H1 (cell line): Measurements from ENCODE around the gene TAGLN3. TPM values are rescaled to one million over a fixed set of nuclear protein-coding genes. Genes with fewer than 3 reads are reported as not detected.

ENCODE experiments used
- CTCF ChIA-PET: fragments of 300-600 bp; sonication (Branson Sonifier 250); formaldehyde crosslinking; loops from one replicate; lab custom pipeline; 2021; ENCODE audit not compliant: partially characterized antibody; lab: Charles Lee
- POLR2A ChIA-PET: fragments of 300-600 bp; sonication (Branson Sonifier 250); formaldehyde crosslinking; loops from one replicate; lab custom pipeline; 2021; ENCODE audit warnings: inconsistent platforms; ENCODE audit not compliant: partially characterized antibody; lab: Charles Lee
- DNase-seq, 2 experiments: peaks; one replicate each; pipeline versions ENCODE4 v3.0.0 to v3.0.0-alpha.2; 2010 to 2022; ENCODE audit warnings: low spot score in 2 of 2, low read depth in 1 of 2, mixed read lengths in 1 of 2
- FAIRE-seq: peaks from 2 replicates; lab custom pipeline; 2011; peaks lifted over from hg19 to GRCh38; lab: Jason Lieb, UNC
- H2AFZ ChIP-seq: 2 replicates; pipeline ENCODE4 v1.8.1; 2012; ENCODE audit warnings: low read length, inconsistent platforms
- H2AK5ac ChIP-seq: 2 replicates; pipeline ENCODE4 v1.6.1; 2013; ENCODE audit warnings: low read depth, low read length
- H2BK120ac ChIP-seq: replicated peaks from 2 replicates; pipeline ENCODE3; 2013; ENCODE audit warnings: low read depth, low read length, inconsistent platforms
- H2BK12ac ChIP-seq: 2 replicates; pipeline ENCODE4 v1.6.1; 2013; ENCODE audit warnings: low read depth, low read length
- H2BK15ac ChIP-seq: 2 replicates; pipeline ENCODE4 v1.6.1; 2013; ENCODE audit warnings: low read length
- H2BK20ac ChIP-seq: 2 replicates; pipeline ENCODE4 v1.6.1; 2013; ENCODE audit warnings: low read length
- H2BK5ac ChIP-seq: 2 replicates; pipeline ENCODE4 v1.6.1; 2013; ENCODE audit warnings: low read depth, low read length
- H3K14ac ChIP-seq: 2 replicates; pipeline ENCODE4 v1.6.1; 2013; ENCODE audit warnings: inconsistent platforms; ENCODE audit not compliant: insufficient read length
- H3K18ac ChIP-seq: 2 replicates; pipeline ENCODE4 v1.6.1; 2013; ENCODE audit warnings: low read length; ENCODE audit errors: extremely low read depth
- H3K23ac ChIP-seq: 2 replicates; pipeline ENCODE4 v1.6.1; 2013; ENCODE audit warnings: inconsistent platforms; ENCODE audit not compliant: insufficient read length
- H3K23me2 ChIP-seq: 2 replicates; pipeline ENCODE4 v1.6.1; 2013; ENCODE audit warnings: low read depth, low read length
- H3K27ac ChIP-seq: 2 replicates; pipeline ENCODE4 v1.6.1; 2011; ENCODE audit warnings: low read depth, low read length, inconsistent platforms
- H3K27me3 ChIP-seq, 4 experiments: replicated peaks in 1 of 4; 1 replicate in 1 of 4; 2 replicates in 3 of 4; pipeline versions ENCODE4 v1.6.1 to v1.8.1; 2011 to 2013; ENCODE audit warnings: low read length in 3 of 4, mild to moderate bottlenecking in 3 of 4, inconsistent platforms in 2 of 4, mixed read lengths in 2 of 4, moderate library complexity in 1 of 4; ENCODE audit not compliant: control insufficient read depth in 3 of 4, insufficient read depth in 3 of 4; ENCODE audit errors: extremely low read depth in 1 of 4
- H3K36me3 ChIP-seq, 4 experiments: 2 replicates each; pipeline versions ENCODE4 v1.6.1 to v1.8.1; 2011 to 2013; ENCODE audit warnings: mild to moderate bottlenecking in 4 of 4, low read length in 3 of 4, moderate library complexity in 2 of 4, control low read depth in 1 of 4, inconsistent platforms in 1 of 4; ENCODE audit not compliant: insufficient read depth in 4 of 4, control insufficient read depth in 2 of 4
- H3K4ac ChIP-seq: replicated peaks from 2 replicates; pipeline ENCODE3; 2013; ENCODE audit warnings: low read length, low read depth, mixed read lengths, inconsistent platforms; ENCODE audit not compliant: insufficient read length
- H3K4me1 ChIP-seq, 4 experiments: replicated peaks in 1 of 4; 1 replicate in 1 of 4; 2 replicates in 3 of 4; pipeline versions ENCODE4 v1.6.1 to v1.8.1; 2011 to 2013; ENCODE audit warnings: low read length in 3 of 4, inconsistent platforms in 2 of 4, mixed read lengths in 1 of 4; ENCODE audit not compliant: insufficient read depth in 4 of 4, control insufficient read depth in 3 of 4
- H3K4me2 ChIP-seq, 2 experiments: 2 replicates each; pipeline versions ENCODE4 v1.6.1 to v1.8.1; 2011 to 2013; ENCODE audit warnings: low read depth in 2 of 2, low read length in 2 of 2, control low read depth in 1 of 2, inconsistent platforms in 1 of 2, mild to moderate bottlenecking in 1 of 2; ENCODE audit not compliant: insufficient read depth in 1 of 2
- H3K4me3 ChIP-seq, 4 experiments: fragments of 200-600, 300-600 bp in 1 of 4; sonication (generic), shearing (Covaris generic), sonication (Bioruptor Twin) in 1 of 4; 2 replicates each; pipeline versions ENCODE4 v1.5.1 to v1.8.1; 2011 to 2016; ENCODE audit warnings: low read length in 4 of 4, low read depth in 3 of 4, control low read depth in 2 of 4, inconsistent platforms in 2 of 4, mild to moderate bottlenecking in 2 of 4, mixed read lengths in 1 of 4, moderate library complexity in 1 of 4; ENCODE audit not compliant: insufficient read depth in 2 of 4; ENCODE audit errors: extremely low read depth in 1 of 4
- H3K56ac ChIP-seq: replicated peaks from 2 replicates; pipeline ENCODE3; 2013; ENCODE audit warnings: low read depth, mild to moderate bottlenecking, mixed read lengths, low read length, inconsistent platforms; ENCODE audit not compliant: insufficient read length
- H3K79me1 ChIP-seq: 2 replicates; pipeline ENCODE4 v1.6.1; 2013; ENCODE audit warnings: low read depth, low read length, control low read depth
- H3K79me2 ChIP-seq, 2 experiments: 2 replicates each; pipeline versions ENCODE4 v1.6.1 to v1.8.1; 2012 to 2013; ENCODE audit warnings: low read length in 2 of 2, mild to moderate bottlenecking in 2 of 2, inconsistent platforms in 1 of 2; ENCODE audit not compliant: insufficient read depth in 2 of 2, control insufficient read depth in 1 of 2
- H3K9ac ChIP-seq, 4 experiments: replicated peaks in 1 of 4; 1 replicate in 1 of 4; 2 replicates in 3 of 4; pipeline versions ENCODE4 v1.6.1 to v1.8.1; 2011 to 2013; ENCODE audit warnings: low read depth in 3 of 4, low read length in 3 of 4, control low read depth in 2 of 4, mild to moderate bottlenecking in 2 of 4, moderate library complexity in 2 of 4, inconsistent platforms in 1 of 4; ENCODE audit errors: extremely low read depth in 1 of 4
- H3K9me3 ChIP-seq, 2 experiments: 2 replicates each; pipeline versions ENCODE4 v1.6.1 to v1.8.1; 2012 to 2013; ENCODE audit warnings: mild to moderate bottlenecking in 2 of 2, moderate library complexity in 2 of 2, control low read depth in 1 of 2, inconsistent platforms in 1 of 2, low read depth in 1 of 2, low read length in 1 of 2, mixed read lengths in 1 of 2; ENCODE audit not compliant: insufficient read depth in 2 of 2
- H4K20me1 ChIP-seq, 2 experiments: replicated peaks in 1 of 2; 2 replicates each; pipeline versions ENCODE3 to v1.8.1; 2011 to 2013; ENCODE audit warnings: inconsistent platforms in 2 of 2, low read length in 2 of 2, mild to moderate bottlenecking in 1 of 2; ENCODE audit not compliant: insufficient read depth in 2 of 2, control insufficient read depth in 1 of 2
- H4K5ac ChIP-seq: 2 replicates; pipeline ENCODE4 v1.6.1; 2013; ENCODE audit warnings: low read length, low read depth, mixed read lengths, inconsistent platforms; ENCODE audit not compliant: insufficient read length
- H4K8ac ChIP-seq: 2 replicates; pipeline ENCODE4 v1.8.0; 2013; ENCODE audit warnings: mild to moderate bottlenecking, moderate library complexity, low read length, inconsistent platforms; ENCODE audit not compliant: insufficient read depth; ENCODE audit errors: extremely low read depth
- H4K91ac ChIP-seq: replicated peaks from 2 replicates; pipeline ENCODE3; 2013; ENCODE audit warnings: low read length, mixed read lengths, inconsistent platforms; ENCODE audit not compliant: insufficient read length
- CEBPB ChIP-seq: IDR thresholded peaks from 2 replicates; pipeline ENCODE4 v1.6.1; 2012; ENCODE audit warnings: low read depth, low read length
- HDAC6 ChIP-seq: IDR thresholded peaks from one replicate; pipeline ENCODE4 v1.7.1; 2012; ENCODE audit warnings: low read depth, mild to moderate bottlenecking, inconsistent platforms, low read length, moderate library complexity
- WGBS, 2 experiments: shearing (Covaris generic) in 1 of 2; methylation state at CpG; one replicate each; pipeline versions ENCODE4 v1.1.6 to v1.1.7; 2013 to 2015; ENCODE audit warnings: low lambda C conversion rate in 2 of 2, mixed read lengths in 2 of 2, inconsistent platforms in 1 of 2, low coverage in 1 of 2, missing lambda C conversion rate in 1 of 2; ENCODE audit not compliant: insufficient replicate concordance in 2 of 2, insufficient coverage in 1 of 2, insufficient read length in 1 of 2; ENCODE audit errors: extremely low coverage in 1 of 2, missing lambda C conversion rate in 1 of 2; 5-methylcytosine and 5-hydroxymethylcytosine counted together
- polyA plus RNA-seq, 7 experiments: library from polyadenylated mRNA; depleted of rRNA in 3 of 7; stranded (reverse) in 5 of 7; unstranded in 2 of 7; fragments of >200 nt in 5 of 7; fragments of 200-250 nt in 2 of 7; gene quantifications; 1 replicate in 5 of 7; 2 replicates in 1 of 7; 4 replicates in 1 of 7; pipeline versions ENCODE4 v1.2.1 to v1.2.3, GENCODE V29; 2011 to 2013; ENCODE audit warnings: missing spikeins in 2 of 7, mixed read lengths in 2 of 7
- total RNA-seq: library from RNA; stranded (reverse); fragmentation: NEBNext Ultra II Directional; extraction: Animal tissue kit (Norgen Biotek cat#: 25700); gene quantifications from 2 replicates; pipeline ENCODE4 v1.2.1, GENCODE V29; 2021

TAGLN3 gene
- total and polyA plus RNA-seq, 2 of the 8 experiments (the other 6 are each of a cell fraction or from before 2014, with no cell fraction given) = 6.3 to 7.5 TPM

DNA sequence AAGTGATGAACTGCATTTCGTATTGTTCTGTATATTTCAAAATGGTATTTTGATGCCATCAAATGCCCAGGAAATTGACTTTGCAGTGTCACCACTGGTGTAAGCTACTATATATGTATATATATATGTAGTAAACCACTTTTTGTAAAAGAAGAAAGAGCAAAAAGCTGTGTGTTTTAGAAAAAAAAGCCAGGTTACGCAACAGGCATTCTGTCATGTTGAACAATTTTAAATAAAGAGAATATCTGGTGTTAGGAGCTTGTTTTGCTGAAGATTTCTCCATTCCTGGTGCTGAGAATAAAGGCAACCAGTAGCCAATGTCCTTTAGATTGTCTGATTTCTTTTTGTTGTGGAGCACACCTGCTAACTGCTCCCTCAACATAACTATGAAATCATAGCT is 23.6 kb upstream of the TAGLN3 start:
- Histone ChIP-seq H2BK120ac (no peak overlapping the region), H2BK12ac (no peak overlapping the region), H2BK15ac (no peak overlapping the region), H3K9ac (no peak overlapping the region), H2BK20ac (no peak overlapping the region), H3K4me2 (no peak overlapping the region), H3K79me2 (peaks cover 0 to 8% of the 10 kb centered on the region in 2 experiments; a peak in 1 of 4 replicates)
- CTCF ChIA-PET = interaction anchor here (0.8 to 15.1 kb wide), 4 partner anchors 39 to 255 kb away, joined by 3 to 258 read pairs (median 4); no protein-coding TSS in a partner anchor
- peak; percentile 15; the same call in 1 of the 2 replicates for TF ChIP-seq CEBPB
- no peak for TF ChIP-seq HDAC6
- TF ChIP-seq, all 59 proteins: peak for 1
- Histone ChIP-seq H3K9me3 (no peaks in the 10 kb centered on the region), H3K18ac (no peak overlapping the region), H3K27me3 (no peaks in the 10 kb centered on the region), H2BK5ac (no peak overlapping the region), H3K23me2 (peaks cover 3% of the 10 kb centered on the region), H4K5ac (no peak overlapping the region), H3K23ac (no peak overlapping the region), H4K8ac (no peak overlapping the region), H2AK5ac (no peak overlapping the region), H3K36me3 (no peaks in the 10 kb centered on the region), H4K20me1 (no peaks in the 10 kb centered on the region), H3K14ac (no peak overlapping the region), H3K4me1 (no peaks in the 10 kb centered on the region), H3K56ac (no peak overlapping the region), H2AFZ (no peak overlapping the region), H4K91ac (no peak overlapping the region), H3K4ac (no peak overlapping the region), H3K27ac (no peak overlapping the region), H3K79me1 (no peaks in the 10 kb centered on the region), H3K4me3 (no peak overlapping the region)
- POLR2A ChIA-PET = no interaction called here
- DNase-seq = no peak
- FAIRE-seq = no peak
- WGBS, 2 experiments = 73% methylated on average over 2 of the region's 2 CpGs; no CpG with 5 or more reads in 1 of the 2 experiments
